Stimulated activated CD8-positive, alpha-beta memory T cell treated with anti-CD3 and anti-CD28 coated beads, Interleukin-4, amount 100 ng/mL, for 4 hours (primary cell): ENCODE measurements around the gene WNK2.

ENCODE experiments used
- DNase-seq, 2 donors: peaks; one replicate each; pipeline ENCODE4 v3.0.0-alpha.2; 2020; ENCODE audit warnings: low read depth in 2 of 2, low spot score in 1 of 2

The WNK2 gene

DNA sequence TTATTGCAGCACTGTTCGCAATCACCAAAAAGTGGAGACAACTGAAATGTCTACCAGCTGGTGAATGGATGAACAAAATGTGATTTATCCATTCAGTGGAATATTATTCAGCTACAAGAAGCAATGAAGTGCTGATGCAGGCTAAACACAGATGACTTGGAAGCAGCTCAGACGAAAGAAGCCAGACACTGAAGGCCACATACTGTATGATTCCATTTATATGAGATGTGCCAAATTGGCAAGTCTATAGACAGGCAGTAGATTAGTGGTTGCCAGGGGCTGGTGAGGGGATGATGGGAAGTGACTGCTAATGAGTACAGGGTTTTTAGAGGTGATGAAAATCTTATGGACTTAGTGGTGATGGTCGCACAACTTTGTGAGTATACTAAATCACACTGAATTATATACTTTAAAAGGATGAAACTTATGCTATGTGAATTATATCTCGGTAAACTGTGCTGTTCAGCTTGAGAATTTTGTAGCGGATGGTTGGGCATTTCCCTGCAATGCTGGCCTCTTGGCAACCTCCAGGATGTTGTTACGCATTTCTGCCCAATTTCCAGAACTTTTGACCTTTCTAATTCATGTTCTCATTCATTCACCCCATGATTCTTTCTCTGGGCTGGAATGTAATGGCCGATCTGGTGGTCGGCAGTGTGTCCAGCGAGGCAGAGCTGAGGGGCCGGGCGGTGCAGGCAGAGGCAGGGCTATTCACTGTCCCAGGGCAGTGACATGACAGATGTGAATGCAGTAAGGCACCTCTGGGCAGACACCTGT, 22.0 kb upstream of the WNK2 start:
- no peak for DNase-seq

- no peak for DNase-seq
These were observed 19.9 kb upstream of the WNK2 start for GRCh38 chr9:93164085-93164484.

- no peak for DNase-seq
These were observed 17.2 kb upstream of the WNK2 start for GRCh38 chr9:93166699-93167098.

DNA sequence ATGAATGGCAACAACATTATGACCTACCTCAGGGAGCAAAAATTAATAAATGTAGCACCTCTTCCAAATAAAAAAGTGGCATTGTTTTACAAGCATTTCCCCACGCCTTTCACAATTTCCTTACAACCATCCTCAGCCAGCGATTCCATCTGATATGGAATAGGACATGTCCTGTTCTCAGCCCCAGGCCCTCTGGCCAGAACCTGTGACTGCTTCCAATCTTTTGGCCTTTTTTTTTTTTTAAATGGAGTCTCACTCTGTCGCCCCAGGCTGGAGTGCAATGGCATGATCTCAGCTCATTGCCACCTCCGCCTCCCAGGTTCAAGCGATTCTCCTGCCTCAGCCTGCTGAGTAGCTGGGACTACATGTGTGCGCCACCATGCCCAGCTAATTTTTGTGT, 16.8 kb upstream of the WNK2 start:
- DNase-seq = no peak

DNA sequence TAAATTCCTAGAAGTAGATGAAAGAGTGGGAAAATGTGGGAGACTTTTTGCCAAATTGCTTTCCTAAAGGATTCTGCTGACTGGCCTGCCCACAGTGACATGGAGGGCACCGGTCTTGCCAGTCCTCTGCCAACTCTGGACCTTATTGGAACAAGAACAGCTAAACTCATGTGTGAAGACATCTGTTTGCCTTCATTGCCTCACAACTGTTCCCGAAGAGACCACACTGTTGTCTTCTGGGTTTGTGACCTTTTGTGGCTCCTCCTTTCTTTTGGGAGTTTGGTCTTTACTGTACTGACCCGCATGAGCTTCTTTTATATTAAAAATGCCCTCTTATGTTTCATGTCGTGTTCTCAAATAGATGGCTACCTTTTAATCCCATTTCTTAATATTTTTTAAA, 16.1 kb upstream of the WNK2 start:
- no peak for DNase-seq

DNA sequence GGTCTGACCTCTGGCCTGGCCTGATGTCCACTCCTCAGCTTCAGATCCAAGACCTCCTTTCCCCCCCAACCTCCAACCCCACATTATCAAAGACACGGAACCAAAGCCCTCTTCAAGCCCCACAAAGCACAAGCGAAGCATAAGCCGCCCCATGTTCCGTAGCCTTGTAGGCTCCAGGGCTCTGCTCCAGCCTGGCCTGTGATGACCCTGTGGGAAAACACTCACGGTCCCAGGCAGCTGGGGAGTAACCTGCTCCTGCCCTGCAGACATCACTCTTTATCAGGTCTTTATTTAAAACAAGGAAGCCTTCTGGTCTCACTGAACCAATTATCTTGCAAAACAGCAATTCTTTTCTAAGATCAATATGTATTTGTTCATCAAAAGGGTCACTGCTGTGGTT, 15.4 kb upstream of the WNK2 start:
- DNase-seq = no peak

DNA sequence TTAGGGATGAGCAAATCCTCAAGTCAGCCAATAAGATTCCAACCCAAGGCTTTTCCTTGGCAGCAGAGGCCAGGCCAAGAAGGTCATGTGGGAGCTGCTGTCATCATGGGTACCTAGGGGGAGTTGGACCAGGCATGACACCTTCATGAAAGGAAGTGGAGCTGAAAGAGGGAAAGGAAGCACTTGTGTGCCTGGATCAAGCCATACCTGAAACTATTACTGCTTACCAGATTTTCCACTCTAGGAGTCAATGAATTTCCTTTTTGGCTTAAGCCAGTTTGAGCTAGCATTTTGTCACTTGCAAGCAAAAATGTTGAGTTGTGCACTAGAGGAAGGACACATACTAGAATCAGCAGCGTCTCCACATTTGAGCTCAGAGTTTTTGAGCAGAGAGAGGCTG, 14.5 kb upstream of the WNK2 start:
- no peak for DNase-seq

- DNase-seq = no peak
These were observed 13.4 kb upstream of the WNK2 start for GRCh38 chr9:93170571-93170970.

DNA sequence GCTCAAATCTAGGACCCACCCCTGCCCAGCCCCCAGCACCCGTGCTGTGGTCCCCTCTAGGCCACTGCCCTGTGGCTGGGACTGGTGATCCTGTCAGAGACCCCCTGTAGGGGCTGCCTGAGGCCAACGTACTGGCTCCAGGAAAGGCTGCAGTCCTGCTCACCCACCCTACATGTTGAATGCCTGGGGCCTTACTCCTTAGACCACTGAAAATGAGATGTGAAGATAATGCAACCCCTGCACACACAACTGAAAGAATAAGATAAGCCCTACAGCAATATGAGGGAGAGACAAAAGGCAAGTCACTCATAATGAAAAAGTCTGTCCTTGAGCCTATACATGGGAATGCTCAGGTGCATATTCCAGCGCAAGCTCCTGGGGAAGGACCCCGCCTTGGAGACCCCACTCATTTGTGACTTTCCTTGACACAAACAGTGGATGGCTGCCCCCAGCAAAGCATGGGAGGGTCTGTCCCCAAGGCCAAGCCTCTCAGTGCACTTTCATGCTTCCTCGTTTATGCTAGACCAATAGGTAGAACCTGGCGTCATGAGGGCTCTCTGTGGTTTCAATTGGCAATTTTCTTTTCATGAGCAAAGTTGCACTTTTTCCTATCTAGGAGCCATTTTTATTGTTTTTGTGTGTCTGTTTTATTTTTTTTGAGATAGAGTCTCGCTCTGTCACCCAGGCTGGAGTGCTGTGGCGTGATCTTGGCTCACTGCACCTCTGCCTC, 12.5 kb upstream of the WNK2 start:
- DNase-seq = no peak

DNA sequence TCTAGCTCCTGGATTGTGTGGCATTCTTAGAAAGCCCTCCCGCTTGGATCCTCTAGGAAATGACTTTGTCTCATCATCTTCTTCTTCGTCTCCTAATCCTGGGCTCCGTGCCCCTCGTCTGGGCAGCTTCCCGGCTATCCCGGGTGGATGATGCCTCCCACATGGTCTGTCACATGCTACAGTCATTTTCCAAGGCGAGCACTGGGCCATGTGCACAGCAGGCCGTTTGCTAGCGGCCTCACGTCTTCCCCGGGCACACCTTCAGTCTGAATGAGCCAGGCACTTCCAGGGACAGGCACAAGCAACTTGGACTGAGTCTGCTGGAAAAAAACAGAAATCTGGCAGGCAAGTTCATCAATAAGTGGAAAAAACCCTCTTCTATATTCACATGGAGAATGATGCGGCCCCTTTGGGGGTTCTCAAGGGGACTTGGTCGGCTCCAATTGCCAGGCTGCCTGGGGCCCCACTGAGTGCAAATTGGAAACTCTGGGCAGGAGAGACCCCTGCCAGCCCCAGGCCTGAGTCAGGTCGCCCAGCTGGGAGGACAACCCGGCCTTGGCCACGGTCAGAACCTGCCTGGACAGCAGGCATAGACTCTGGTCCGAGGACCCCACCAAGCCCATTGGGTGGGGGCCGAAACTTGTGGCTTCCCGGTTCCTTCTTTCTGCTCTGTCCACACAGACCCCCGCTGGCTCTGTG, 11.1 kb upstream of the WNK2 start:
- no peak for DNase-seq

DNA sequence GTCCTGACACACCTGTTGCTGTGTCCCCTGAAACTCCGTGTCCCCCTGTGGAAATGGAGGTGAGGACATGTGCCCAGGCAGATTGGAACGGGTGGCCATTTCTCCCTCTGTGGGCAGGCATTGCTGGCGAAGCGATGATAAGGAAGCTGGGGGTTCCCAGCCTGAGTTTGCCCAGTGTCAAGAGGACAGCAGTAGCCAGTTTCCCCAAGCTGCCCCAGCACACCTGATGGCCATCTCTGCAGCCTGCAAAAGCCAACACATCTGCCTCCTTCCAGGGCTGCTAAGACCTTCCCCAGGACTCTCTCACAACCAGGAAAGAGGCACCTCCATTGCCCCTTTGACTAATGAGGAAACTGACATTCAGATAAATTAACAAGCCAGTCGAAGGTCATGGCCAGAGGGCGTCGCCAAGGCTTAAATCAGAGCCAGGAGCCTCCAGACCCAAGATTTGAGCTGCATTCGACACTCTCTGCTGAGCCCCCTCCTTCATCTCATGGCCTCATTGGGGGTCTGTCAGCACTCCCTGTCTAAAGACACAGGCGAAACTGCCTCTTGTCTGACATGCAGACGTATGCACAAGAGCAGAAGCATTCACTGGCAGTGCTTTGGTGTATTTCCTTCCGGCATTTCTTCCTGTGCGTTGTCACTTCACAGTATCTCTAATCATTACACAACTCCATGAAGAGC, 10.4 kb upstream of the WNK2 start:
- no peak for DNase-seq

GRCh38 chr9:93174976-93175375, 9.0 kb upstream of the WNK2 start:
- no peak for DNase-seq

DNA sequence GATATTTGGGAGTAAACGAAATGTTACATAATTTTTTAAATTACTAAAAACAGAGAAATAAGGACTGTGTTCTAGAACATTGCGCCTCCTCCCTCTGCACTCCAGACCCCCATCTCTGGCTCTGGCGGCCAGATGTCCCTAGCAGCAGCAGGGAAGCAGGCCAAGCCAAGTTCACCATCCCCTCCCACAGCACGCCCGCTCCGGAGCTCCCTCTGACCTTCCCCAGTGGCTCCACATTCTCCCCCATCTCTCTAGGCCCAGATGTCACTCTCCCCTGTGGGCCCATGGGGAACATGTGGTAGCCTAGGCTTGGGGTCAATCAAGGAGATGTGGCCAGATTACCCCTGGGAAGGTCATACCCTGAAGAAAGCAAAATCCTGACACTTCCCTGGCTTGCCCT, 6.3 kb upstream of the WNK2 start:
- no peak for DNase-seq

- DNase-seq = no peak
These were observed 4.8 kb upstream of the WNK2 start for GRCh38 chr9:93178851-93179786.

- DNase-seq = no peak
These were observed 3.0 kb upstream of the WNK2 start for GRCh38 chr9:93180938-93181337.

- no peak for DNase-seq
These were observed 2.1 kb upstream of the WNK2 start for GRCh38 chr9:93181672-93182435.

GRCh38 chr9:93182572-93182971, 1.4 kb upstream of the WNK2 start:
- DNase-seq = no peak

DNA sequence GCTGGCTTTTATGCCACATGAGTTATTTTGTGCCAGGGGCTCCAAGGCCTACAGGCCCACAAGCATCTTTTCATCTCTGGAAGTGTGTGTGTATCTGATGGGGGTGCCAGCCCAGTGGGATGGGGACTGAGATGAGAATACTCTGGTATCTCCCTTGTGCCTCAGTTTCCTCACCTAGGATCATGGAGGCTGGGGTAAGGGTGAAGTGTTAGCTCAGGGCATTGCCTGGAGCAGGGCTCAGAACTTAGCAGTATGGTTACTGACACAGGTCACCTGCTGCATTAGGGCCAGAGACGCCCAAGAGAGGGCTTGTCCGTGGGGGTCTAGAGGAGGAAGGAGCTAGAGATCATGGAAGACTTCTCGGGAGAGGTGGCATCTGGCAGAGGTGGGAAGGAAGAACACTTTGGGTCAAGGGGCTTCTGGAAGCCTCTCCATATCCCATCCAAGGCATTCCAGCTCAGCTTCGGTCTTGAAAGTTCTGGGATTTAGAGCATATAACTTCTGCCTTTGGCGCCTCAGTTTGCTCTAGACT, 742 bp upstream of the WNK2 start:
- DNase-seq = no peak

DNA sequence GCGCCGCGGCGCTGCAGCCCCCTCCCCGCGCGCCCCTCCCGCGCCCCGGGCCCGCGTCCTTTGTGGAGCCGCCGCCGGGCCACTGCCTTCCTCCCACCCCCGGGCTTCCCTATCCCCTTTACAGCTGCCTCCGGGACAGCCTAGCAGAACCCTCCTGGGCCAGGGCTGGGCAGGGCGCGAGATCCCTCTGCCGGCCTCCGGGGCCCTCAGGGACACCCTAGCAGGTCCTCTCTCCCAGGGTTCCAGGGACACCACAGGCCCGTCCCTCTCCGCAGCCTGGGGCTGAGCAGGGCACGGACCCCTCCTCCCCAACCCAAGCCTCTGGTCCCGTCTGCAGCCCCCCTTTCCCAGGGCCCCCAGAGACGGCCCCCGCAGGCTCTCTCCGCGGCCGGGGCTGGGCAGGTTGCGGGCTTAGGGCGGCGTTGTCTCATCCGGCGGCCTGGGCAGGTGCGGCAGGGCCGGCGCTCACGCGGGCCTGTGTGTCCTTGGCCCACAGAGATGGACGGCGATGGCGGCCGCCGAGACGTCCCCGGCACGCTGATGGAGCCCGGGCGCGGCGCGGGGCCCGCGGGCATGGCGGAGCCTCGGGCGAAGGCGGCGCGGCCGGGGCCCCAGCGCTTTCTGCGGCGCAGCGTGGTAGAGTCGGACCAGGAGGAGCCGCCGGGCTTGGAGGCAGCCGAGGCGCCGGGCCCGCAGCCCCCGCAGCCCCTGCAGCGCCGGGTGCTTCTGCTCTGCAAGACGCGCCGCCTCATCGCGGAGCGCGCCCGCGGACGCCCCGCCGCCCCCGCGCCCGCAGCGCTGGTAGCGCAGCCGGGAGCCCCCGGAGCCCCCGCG, 710 bp downstream of the WNK2 start:
- no peak for DNase-seq
